ENCODE measurements around the gene ACOX1.

- TF ChIP-seq, protein P1, sequence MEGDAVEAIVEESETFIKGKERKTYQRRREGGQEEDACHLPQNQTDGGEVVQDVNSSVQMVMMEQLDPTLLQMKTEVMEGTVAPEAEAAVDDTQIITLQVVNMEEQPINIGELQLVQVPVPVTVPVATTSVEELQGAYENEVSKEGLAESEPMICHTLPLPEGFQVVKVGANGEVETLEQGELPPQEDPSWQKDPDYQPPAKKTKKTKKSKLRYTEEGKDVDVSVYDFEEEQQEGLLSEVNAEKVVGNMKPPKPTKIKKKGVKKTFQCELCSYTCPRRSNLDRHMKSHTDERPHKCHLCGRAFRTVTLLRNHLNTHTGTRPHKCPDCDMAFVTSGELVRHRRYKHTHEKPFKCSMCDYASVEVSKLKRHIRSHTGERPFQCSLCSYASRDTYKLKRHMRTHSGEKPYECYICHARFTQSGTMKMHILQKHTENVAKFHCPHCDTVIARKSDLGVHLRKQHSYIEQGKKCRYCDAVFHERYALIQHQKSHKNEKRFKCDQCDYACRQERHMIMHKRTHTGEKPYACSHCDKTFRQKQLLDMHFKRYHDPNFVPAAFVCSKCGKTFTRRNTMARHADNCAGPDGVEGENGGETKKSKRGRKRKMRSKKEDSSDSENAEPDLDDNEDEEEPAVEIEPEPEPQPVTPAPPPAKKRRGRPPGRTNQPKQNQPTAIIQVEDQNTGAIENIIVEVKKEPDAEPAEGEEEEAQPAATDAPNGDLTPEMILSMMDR (conservative IDR thresholded peaks at IDR 0.05; ENCODE audit: low read length) = no peak
- no peak for TF ChIP-seq EZH2phosphoT487 (IDR thresholded peaks at IDR 0.05; ENCODE audit: borderline replicate concordance)
Measured at GRCh38 chr17:76003915-76004314, 24.9 kb upstream of the ACOX1 start.
